Loucy (cell line): ENCODE data around the gene KRTAP19-7.

Experiments used
- H2AFZ ChIP-seq: fragments of 200-600 bp; sonication (generic); 2 replicates; pipeline ENCODE4 v1.6.0; 2016; ENCODE audit warnings: antibody characterized with exemption, mild to moderate bottlenecking, low read length, moderate library complexity
- H3F3A ChIP-seq: fragments of 200-600 bp; 2 replicates; pipeline ENCODE4 v1.6.0; 2016; ENCODE audit warnings: antibody characterized with exemption, low read depth, mild to moderate bottlenecking
- H3K27me3 ChIP-seq: fragments of 200-600 bp; sonication (generic); 2 replicates; pipeline ENCODE4 v1.6.1; 2014; ENCODE audit warnings: low read length, mild to moderate bottlenecking; ENCODE audit not compliant: insufficient read depth, poor library complexity, severe bottlenecking
- H3K36me3 ChIP-seq: fragments of 200-600 bp; sonication (generic); 2 replicates; pipeline ENCODE4 v1.6.1; 2016; ENCODE audit warnings: low read length; ENCODE audit not compliant: insufficient read depth
- H3K4me1 ChIP-seq: fragments of 200-600 bp; sonication (generic); 2 replicates; pipeline ENCODE4 v1.5.1; 2014; ENCODE audit warnings: low read length, mild to moderate bottlenecking; ENCODE audit not compliant: insufficient read depth, poor library complexity, severe bottlenecking
- H3K4me2 ChIP-seq: fragments of 200-600 bp; sonication (generic); 2 replicates; pipeline ENCODE4 v1.6.0; 2014; ENCODE audit warnings: antibody characterized with exemption, low read length, low read depth, mild to moderate bottlenecking; ENCODE audit not compliant: poor library complexity, severe bottlenecking
- H3K4me3 ChIP-seq: fragments of 200-600 bp; sonication (generic); 2 replicates; pipeline ENCODE4 v1.5.1; 2014; ENCODE audit warnings: low read length, mild to moderate bottlenecking, mixed read lengths; ENCODE audit not compliant: poor library complexity, severe bottlenecking
- H3K79me2 ChIP-seq: fragments of 200-600 bp; sonication (generic); 2 replicates; pipeline ENCODE4 v1.6.1; 2014; ENCODE audit warnings: low read length; ENCODE audit not compliant: insufficient read depth
- H3K9ac ChIP-seq: fragments of 200-600 bp; sonication (generic); 2 replicates; pipeline ENCODE4 v1.6.0; 2014; ENCODE audit warnings: mild to moderate bottlenecking, low read depth, low read length, moderate library complexity; ENCODE audit not compliant: poor library complexity, severe bottlenecking
- H3K9me2 ChIP-seq: fragments of 200-600 bp; sonication (generic); replicated peaks from 2 replicates; pipeline ENCODE4 v1.6.1; 2016; ENCODE audit warnings: low read depth, low read length, mixed read lengths
- H3K9me3 ChIP-seq: fragments of 200-600 bp; sonication (generic); 2 replicates; pipeline ENCODE4 v1.6.1; 2014; ENCODE audit warnings: mild to moderate bottlenecking, antibody characterized with exemption, low read length, low read depth; ENCODE audit not compliant: insufficient read depth
- H4K20me1 ChIP-seq: fragments of 200-600 bp; sonication (generic); 2 replicates; pipeline ENCODE4 v1.6.0; 2014; ENCODE audit warnings: antibody characterized with exemption, low read length, mild to moderate bottlenecking; ENCODE audit not compliant: insufficient read depth, poor library complexity, severe bottlenecking
- CTCF ChIP-seq: fragments of 200-600 bp; sonication (generic); conservative IDR thresholded peaks from 2 replicates; pipeline ENCODE4 v1.5.1; 2014; ENCODE audit warnings: mild to moderate bottlenecking, antibody characterized with exemption, low read length
- EZH2phosphoT487 ChIP-seq: fragments of 200-600 bp; IDR thresholded peaks from 2 replicates; pipeline ENCODE4 v1.6.1; 2018; ENCODE audit warnings: antibody characterized with exemption, mild to moderate bottlenecking, moderate library complexity, borderline replicate concordance

The KRTAP19-7 gene

GRCh38 chr21:30561264-30561895, at the start of gene KRTAP19-7:
TSS of gene KRTAP19-7 (minus strand) at chr21:30561314. CDS start at chr21:30561289, 25 bp downstream.
- H3F3A ChIP-seq, result no peaks in the 10 kb centered on the region
- H2AFZ ChIP-seq, result no peak within 1 kb of the TSS
- H3K36me3 ChIP-seq, result no peaks in the 10 kb centered on the region
- no peaks in the 10 kb centered on the region for H3K79me2 ChIP-seq
- H3K27me3 ChIP-seq, result no peaks in the 10 kb centered on the region
- TF ChIP-seq EZH2phosphoT487 (no peak), CTCF (no peak)
- no peaks in the 10 kb centered on the region for H3K9me2 ChIP-seq
- H3K4me3 ChIP-seq, result no peak within 1 kb of the TSS
- no peaks in the 10 kb centered on the region for H3K9me3 ChIP-seq
- no peak within 1 kb of the TSS for H3K4me2 ChIP-seq
- no peaks in the 10 kb centered on the region for H4K20me1 ChIP-seq
- H3K4me1 ChIP-seq, result no peaks in the 10 kb centered on the region
- no peak within 1 kb of the TSS for H3K9ac ChIP-seq

GRCh38 chr21:30605968-30606367, 44.9 kb upstream of the KRTAP19-7 start:
- Histone ChIP-seq H3K36me3 (no peaks in the 10 kb centered on the region), H4K20me1 (no peaks in the 10 kb centered on the region), H3K9me2 (no peaks in the 10 kb centered on the region), H3K9ac (no peak overlapping the region), H3F3A (no peaks in the 10 kb centered on the region), H3K79me2 (no peaks in the 10 kb centered on the region), H2AFZ (no peak overlapping the region), H3K9me3 (0 out of 2 replicates have a peak, but pooled peaks cover 3% of the 10 kb centered on the region), H3K4me1 (no peaks in the 10 kb centered on the region), H3K4me2 (no peak overlapping the region), H3K4me3 (no peak overlapping the region), H3K27me3 (no peaks in the 10 kb centered on the region)
- no peak for TF ChIP-seq CTCF

- Histone ChIP-seq H4K20me1 (no peaks in the 10 kb centered on the region), H3K9me3 (0 out of 2 replicates have a peak, but pooled peaks cover 3% of the 10 kb centered on the region)
- TF ChIP-seq CTCF, result no peak
- no peak for TF ChIP-seq EZH2phosphoT487
Observed at GRCh38 chr21:30600787-30601186, 39.7 kb upstream of the KRTAP19-7 start, which contains the start of gene KRTAP22-1. TSS of gene KRTAP22-1 (plus strand) at chr21:30601087.

More at GRCh38 chr21:30600787-30601186, 39.7 kb upstream of the KRTAP19-7 start, which contains the start of gene KRTAP22-1:
- no peak within 1 kb of the TSS for H3K4me2 ChIP-seq
- no peaks in the 10 kb centered on the region for H3K9me2 ChIP-seq
- H2AFZ ChIP-seq, result no peak within 1 kb of the TSS
- H3K36me3 ChIP-seq, result no peaks in the 10 kb centered on the region
- no peaks in the 10 kb centered on the region for H3K79me2 ChIP-seq
- H3K4me1 ChIP-seq, result no peaks in the 10 kb centered on the region
- H3K27me3 ChIP-seq, result no peaks in the 10 kb centered on the region
- H3F3A ChIP-seq, result no peaks in the 10 kb centered on the region
- H3K9ac ChIP-seq, result no peak within 1 kb of the TSS
- H3K4me3 ChIP-seq, result no peak within 1 kb of the TSS
